IMR-90 (cell line): ENCODE results near the gene SLC44A4. TPM values are rescaled to one million over a fixed set of nuclear protein-coding genes. Genes with fewer than 3 reads are reported as not detected.
A peak's percentile ranks its signal among the peaks of the same experiment; 100 is the strongest.

Source experiments
- ATAC-seq: fragments of 200-7000 bp; cut with Tn5 transposase; 2 replicates; pipeline ENCODE4 v1.9.1; 2020; ENCODE audit warnings: low read depth, mild to moderate bottlenecking, moderate library complexity
- BruUV-seq: library from RNA; stranded (reverse); fragments of 400-500 nt; replicated peaks from 2 replicates; lab custom pipeline; 2021; lab: Mats Ljungman, UMichigan
- CTCF ChIA-PET: fragments of 300-600 bp; formaldehyde crosslinking; extraction: SDS; loops from one replicate; lab custom pipeline; 2021; ENCODE audit warnings: antibody characterized with exemption; lab: Yijun Ruan, JAX
- POLR2A ChIA-PET: fragments of 300-600 bp; sonication (Branson Sonifier 250); formaldehyde crosslinking; loops from one replicate; lab custom pipeline; 2022; ENCODE audit warnings: antibody characterized with exemption; ENCODE audit not compliant: unreplicated experiment; lab: Charles Lee
- DNase-seq: peaks from one replicate; pipeline ENCODE4 v3.0.0; 2013
- H2AFZ ChIP-seq: replicated peaks from 2 replicates; pipeline ENCODE3; 2013; ENCODE audit warnings: low read length, mild to moderate bottlenecking; ENCODE audit not compliant: poor library complexity
- H2AK5ac ChIP-seq: 2 replicates; pipeline ENCODE4 v1.6.1; 2013; ENCODE audit warnings: low read depth, low read length, inconsistent platforms
- H2AK9ac ChIP-seq: replicated peaks from 2 replicates; pipeline ENCODE3; 2013; ENCODE audit warnings: mild to moderate bottlenecking, low read depth, low read length, moderate library complexity; ENCODE audit not compliant: poor library complexity
- H2BK120ac ChIP-seq: 2 replicates; pipeline ENCODE4 v1.6.1; 2013; ENCODE audit warnings: low read depth, low read length, inconsistent platforms
- H2BK15ac ChIP-seq: 3 replicates; pipeline ENCODE4 v1.6.1; 2013; ENCODE audit warnings: low read depth, low read length, inconsistent platforms
- H2BK20ac ChIP-seq: 2 replicates; pipeline ENCODE4 v1.6.1; 2013; ENCODE audit warnings: low read depth, mild to moderate bottlenecking, inconsistent platforms, low read length, moderate library complexity
- H2BK5ac ChIP-seq: 2 replicates; pipeline ENCODE4 v1.6.1; 2013; ENCODE audit warnings: mild to moderate bottlenecking, low read depth, low read length, inconsistent platforms; ENCODE audit not compliant: poor library complexity, severe bottlenecking
- H3K14ac ChIP-seq: replicated peaks from 2 replicates; pipeline ENCODE4 v1.6.1; 2013; ENCODE audit warnings: low read depth, low read length, inconsistent platforms
- H3K18ac ChIP-seq: 2 replicates; pipeline ENCODE4 v1.6.1; 2013; ENCODE audit warnings: low read depth, low read length, control low read depth
- H3K23ac ChIP-seq: 2 replicates; pipeline ENCODE4 v1.6.1; 2013; ENCODE audit warnings: low read depth, low read length, inconsistent platforms
- H3K27ac ChIP-seq: 2 replicates; pipeline ENCODE4 v1.5.1; 2013; ENCODE audit warnings: mild to moderate bottlenecking, control low read depth, low read length; ENCODE audit not compliant: insufficient read depth
- H3K27me3 ChIP-seq: 2 replicates; pipeline ENCODE4 v1.6.1; 2013; ENCODE audit warnings: low read length; ENCODE audit not compliant: control insufficient read depth, insufficient read depth
- H3K36me3 ChIP-seq: 2 replicates; pipeline ENCODE4 v1.6.1; 2013; ENCODE audit warnings: low read length, mixed read lengths; ENCODE audit not compliant: control insufficient read depth, insufficient read depth
- H3K4ac ChIP-seq: 2 replicates; pipeline ENCODE4 v1.6.1; 2013; ENCODE audit warnings: low read depth, low read length, inconsistent platforms
- H3K4me1 ChIP-seq: 2 replicates; pipeline ENCODE4 v1.6.1; 2013; ENCODE audit warnings: low read length, mixed read lengths; ENCODE audit not compliant: control insufficient read depth, insufficient read depth
- H3K4me2 ChIP-seq: 2 replicates; pipeline ENCODE4 v1.6.1; 2013; ENCODE audit warnings: low read depth, mild to moderate bottlenecking, control low read depth, low read length, moderate library complexity
- H3K4me3 ChIP-seq: 2 replicates; pipeline ENCODE4 v1.5.1; 2013; ENCODE audit warnings: low read depth, mild to moderate bottlenecking, control low read depth, low read length, moderate library complexity; ENCODE audit not compliant: insufficient read depth
- H3K56ac ChIP-seq: 2 replicates; pipeline ENCODE4 v1.6.1; 2013; ENCODE audit warnings: low read length, inconsistent platforms; ENCODE audit not compliant: insufficient read depth; ENCODE audit errors: extremely low read depth
- H3K79me1 ChIP-seq, 2 experiments: 2 replicates each; pipeline ENCODE4 v1.6.1; 2013; ENCODE audit warnings: low read length in 2 of 2, inconsistent platforms in 1 of 2, low read depth in 1 of 2
- H3K9ac ChIP-seq: 2 replicates; pipeline ENCODE4 v1.6.1; 2013; ENCODE audit warnings: low read depth, low read length, control low read depth
- H3K9me1 ChIP-seq: 2 replicates; pipeline ENCODE4 v1.6.1; 2013; ENCODE audit warnings: low read length, inconsistent platforms; ENCODE audit not compliant: insufficient read depth
- H3K9me3 ChIP-seq: 2 replicates; pipeline ENCODE4 v1.6.1; 2013; ENCODE audit warnings: low read length; ENCODE audit not compliant: control insufficient read depth, insufficient read depth
- H4K20me1 ChIP-seq: 2 replicates; pipeline ENCODE4 v1.6.1; 2013; ENCODE audit warnings: low read length, inconsistent platforms; ENCODE audit not compliant: insufficient read depth
- H4K5ac ChIP-seq: 2 replicates; pipeline ENCODE4 v1.6.1; 2013; ENCODE audit warnings: mild to moderate bottlenecking, low read depth, low read length, control low read depth
- H4K8ac ChIP-seq, 2 experiments: 2 replicates each; pipeline ENCODE4 v1.6.1; 2013; ENCODE audit warnings: low read depth in 2 of 2, low read length in 2 of 2, control low read depth in 1 of 2, inconsistent platforms in 1 of 2
- H4K91ac ChIP-seq: 2 replicates; pipeline ENCODE4 v1.6.1; 2013; ENCODE audit warnings: low read depth, low read length, inconsistent platforms; ENCODE audit not compliant: insufficient read depth
- BHLHE40 ChIP-seq: fragments of 150-350 bp; IDR thresholded peaks from 2 replicates; pipeline ENCODE4 v1.6.1; 2016; ENCODE audit warnings: mild to moderate bottlenecking, low read depth, low read length
- CEBPB ChIP-seq: IDR thresholded peaks from 2 replicates; pipeline ENCODE4 v1.6.1; 2012; ENCODE audit warnings: low read depth, low read length, improper control_type of control experiment
- CHD1 ChIP-seq: IDR thresholded peaks from 2 replicates; pipeline ENCODE4 v1.6.1; 2012; ENCODE audit warnings: low read depth, low read length, improper control_type of control experiment
- ELK1 ChIP-seq: fragments of 150-350 bp; IDR thresholded peaks from 2 replicates; pipeline ENCODE4 v1.6.1; 2016; ENCODE audit warnings: low read depth, mild to moderate bottlenecking, low read length, moderate library complexity, borderline replicate concordance
- FOS ChIP-seq: fragments of 150-350 bp; IDR thresholded peaks from 2 replicates; pipeline ENCODE4 v1.6.1; 2016; ENCODE audit warnings: low read depth, low read length
- MAFK ChIP-seq: IDR thresholded peaks from 2 replicates; pipeline ENCODE4 v1.6.1; 2012; ENCODE audit warnings: low read depth, low read length, improper control_type of control experiment
- MAZ ChIP-seq: IDR thresholded peaks from 2 replicates; pipeline ENCODE4 v1.6.1; 2012; ENCODE audit warnings: low read depth, mild to moderate bottlenecking, low read length, improper control_type of control experiment, moderate library complexity, borderline replicate concordance
- MXI1 ChIP-seq: IDR thresholded peaks from 2 replicates; pipeline ENCODE4 v1.6.1; 2012; ENCODE audit warnings: low read depth, mild to moderate bottlenecking, low read length, moderate library complexity, borderline replicate concordance
- NFE2L2 ChIP-seq: fragments of 150-350 bp; IDR thresholded peaks from 2 replicates; pipeline ENCODE4 v1.6.1; 2016; ENCODE audit warnings: low read depth, mild to moderate bottlenecking, low read length
- POLR2A ChIP-seq: IDR thresholded peaks from 2 replicates; pipeline ENCODE4 v1.6.1; 2012; ENCODE audit warnings: mild to moderate bottlenecking, low read depth, low read length
- RAD21 ChIP-seq: IDR thresholded peaks from 2 replicates; pipeline ENCODE4 v1.6.1; 2012; ENCODE audit warnings: low read length, improper control_type of control experiment
- RCOR1 ChIP-seq: IDR thresholded peaks from 2 replicates; pipeline ENCODE4 v1.6.1; 2012; ENCODE audit warnings: mild to moderate bottlenecking, low read length, improper control_type of control experiment; ENCODE audit not compliant: insufficient replicate concordance
- SMC3 ChIP-seq: fragments of 150-350 bp; IDR thresholded peaks from 2 replicates; pipeline ENCODE4 v1.6.1; 2016; ENCODE audit warnings: low read depth, mild to moderate bottlenecking, antibody characterized with exemption, low read length, moderate library complexity
- USF2 ChIP-seq: fragments of 150-350 bp; IDR thresholded peaks from 2 replicates; pipeline ENCODE4 v1.6.1; 2017; ENCODE audit warnings: mild to moderate bottlenecking, antibody characterized with exemption, low read length, low read depth
- WGBS, 2 experiments: methylation state at CpG; one replicate each; pipeline versions ENCODE4 v1.1.5 to v1.1.7; 2013; ENCODE audit warnings: missing lambda C conversion rate in 2 of 2; ENCODE audit not compliant: insufficient read length in 1 of 2; ENCODE audit errors: extremely low coverage in 2 of 2; 5-methylcytosine and 5-hydroxymethylcytosine counted together
- dilution Hi-C: fragments of 300-500 bp; cut with HindIII; formaldehyde crosslinking; loops from one replicate; pipeline ENCODE4 v1.14.3; 2018; ENCODE audit warnings: low sequenced_read_pairs; ENCODE audit not compliant: unreplicated experiment
- in situ Hi-C: fragments of 300-500 bp; cut with MboI; formaldehyde crosslinking; loops from 3 replicates; pipeline ENCODE4 v1.14.3; 2019; ENCODE audit warnings: low sequenced_read_pairs, inconsistent platforms, mixed read lengths
- intact Hi-C: fragments of 100-400 bp; cut with micrococcal nuclease; formaldehyde crosslinking; loops from 2 replicates; pipeline ENCODE4 v1.10.0; 2022
- polyA plus RNA-seq, 3 experiments: library from polyadenylated mRNA; depleted of rRNA; stranded (reverse); fragments of >200 nt; gene quantifications; 2 replicates each; pipeline ENCODE4 v1.2.3, GENCODE V29; 2012; ENCODE audit warnings: low replicate concordance in 1 of 3
- total RNA-seq: library from RNA; depleted of rRNA; stranded (reverse); fragments of >200 nt; gene quantifications from 2 replicates; pipeline ENCODE4 v1.2.3, GENCODE V29; 2012
- TF ChIP-seq, protein P1 (sequence below): conservative IDR thresholded peaks from 2 replicates; pipeline ENCODE4 v1.5.1; 2012; ENCODE audit warnings: mild to moderate bottlenecking, low read depth, low read length, improper control_type of control experiment

Gene SLC44A4
- total and polyA plus RNA-seq, 2 of the 4 experiments (the other 2 are of a cell fraction): 0.14 to 0.36 TPM

GRCh38 chr6:31837369-31838113, 41.3 kb downstream of the SLC44A4 start:
- Histone ChIP-seq H4K91ac (no peak overlapping the region), H3K27me3 (no peaks in the 10 kb centered on the region), H3K9me3 (no peaks in the 10 kb centered on the region), H2BK20ac (no peak overlapping the region), H3K4me2 (peak overlapping the region; percentile 94), H2BK120ac (no peak overlapping the region), H3K56ac (no peak overlapping the region), H3K14ac (peak overlapping the region; percentile 2), H4K20me1 (peaks cover 55% of the 10 kb centered on the region), H3K4me1 (peaks cover 11% of the 10 kb centered on the region), H3K9ac (peak overlapping the region; percentile 45; the same call in 1 of the 2 replicates), H2AK9ac (no peak overlapping the region), H3K23ac (peak overlapping the region; percentile 62; the same call in 1 of the 2 replicates), H3K27ac (no peak overlapping the region), H2BK5ac (no peak overlapping the region), H3K18ac (no peak overlapping the region), H2AK5ac (no peak overlapping the region; the same call in 1 of the 2 replicates), H3K4ac (no peak overlapping the region), H3K79me1 (peaks cover 22 to 43% of the 10 kb centered on the region in 2 experiments; a peak in 3 of 4 replicates), H3K9me1 (peaks cover 7% of the 10 kb centered on the region), H2AFZ (no peak overlapping the region), H4K5ac (no peak overlapping the region), H4K8ac (no peak overlapping the region), H3K4me3 (peak overlapping the region; percentile 93), H2BK15ac (no peak overlapping the region), H3K36me3 (peaks cover 43% of the 10 kb centered on the region)
- in situ Hi-C loops (loop anchor here (10.0 kb wide), 2 partner anchors 153 to 293 kb away; partner anchors contain the start of genes ATP6V1G2, DDX39B, LY6G5C and NFKBIL1), dilution Hi-C loops (no loop called here), intact Hi-C loops (no loop called here)
- ATAC-seq (no peak), DNase-seq (no peak)
- no TSS peak for BruUV-seq
- TF ChIP-seq MAZ (no peak), ELK1 (no peak), CEBPB (no peak), MXI1 (no peak), USF2 (no peak), POLR2A (no peak), RCOR1 (no peak), MAFK (no peak), FOS (no peak), RAD21 (no peak), CHD1 (no peak), BHLHE40 (no peak), NFE2L2 (no peak), SMC3 (no peak)
- TF ChIP-seq, protein P1, sequence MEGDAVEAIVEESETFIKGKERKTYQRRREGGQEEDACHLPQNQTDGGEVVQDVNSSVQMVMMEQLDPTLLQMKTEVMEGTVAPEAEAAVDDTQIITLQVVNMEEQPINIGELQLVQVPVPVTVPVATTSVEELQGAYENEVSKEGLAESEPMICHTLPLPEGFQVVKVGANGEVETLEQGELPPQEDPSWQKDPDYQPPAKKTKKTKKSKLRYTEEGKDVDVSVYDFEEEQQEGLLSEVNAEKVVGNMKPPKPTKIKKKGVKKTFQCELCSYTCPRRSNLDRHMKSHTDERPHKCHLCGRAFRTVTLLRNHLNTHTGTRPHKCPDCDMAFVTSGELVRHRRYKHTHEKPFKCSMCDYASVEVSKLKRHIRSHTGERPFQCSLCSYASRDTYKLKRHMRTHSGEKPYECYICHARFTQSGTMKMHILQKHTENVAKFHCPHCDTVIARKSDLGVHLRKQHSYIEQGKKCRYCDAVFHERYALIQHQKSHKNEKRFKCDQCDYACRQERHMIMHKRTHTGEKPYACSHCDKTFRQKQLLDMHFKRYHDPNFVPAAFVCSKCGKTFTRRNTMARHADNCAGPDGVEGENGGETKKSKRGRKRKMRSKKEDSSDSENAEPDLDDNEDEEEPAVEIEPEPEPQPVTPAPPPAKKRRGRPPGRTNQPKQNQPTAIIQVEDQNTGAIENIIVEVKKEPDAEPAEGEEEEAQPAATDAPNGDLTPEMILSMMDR: no peak
- no CpG with 5 or more reads among the region's 1 CpG for WGBS, 2 experiments
- ChIA-PET CTCF (no interaction called here), POLR2A (interaction anchor here (0.7 kb wide), 1 partner anchor 19 kb away, joined by 3 read pairs; no protein-coding TSS in a partner anchor)
